PFSK-1 (cell line): Measurements from ENCODE around the gene GPNMB.

Source experiments
- POLR2AphosphoS5 ChIP-seq: IDR thresholded peaks from 2 replicates; pipeline ENCODE4 v1.6.1; 2012; ENCODE audit warnings: low read depth, mild to moderate bottlenecking, control low read depth, low read length, moderate library complexity
- TAF1 ChIP-seq: IDR thresholded peaks from 2 replicates; pipeline ENCODE4 v1.6.1; 2012; ENCODE audit warnings: low read length, control low read depth, borderline replicate concordance; ENCODE audit not compliant: insufficient read depth

GRCh38 chr7:23205909-23206767 lies 40.4 kb upstream of the GPNMB start:
- TF ChIP-seq TAF1, result no peak
- TF ChIP-seq POLR2AphosphoS5, result no peak
